H1 (cell line): ENCODE results near the gene IQCC. TPM values are rescaled to one million over a fixed set of nuclear protein-coding genes. Genes with fewer than 3 reads are reported as not detected.

ENCODE experiments used
- ATF2 ChIP-seq: IDR thresholded peaks from 2 replicates; pipeline ENCODE4 v1.6.1; 2012; ENCODE audit warnings: low read length, inconsistent platforms
- BRCA1 ChIP-seq: IDR thresholded peaks from 2 replicates; pipeline ENCODE4 v1.6.1; 2012; ENCODE audit warnings: low read depth, low read length, improper control_type of control experiment
- CBX5 ChIP-seq: fragments of 300-800, 300-1000 bp; sonication (generic); IDR thresholded peaks from 2 replicates; pipeline ENCODE4 v1.7.1; 2016; ENCODE audit warnings: antibody characterized with exemption, low read length, low read depth
- CHD2 ChIP-seq: IDR thresholded peaks from 2 replicates; pipeline ENCODE4 v1.6.1; 2012; ENCODE audit warnings: low read length, improper control_type of control experiment
- E2F6 ChIP-seq: IDR thresholded peaks from 2 replicates; pipeline ENCODE4 v1.6.1; 2012; ENCODE audit warnings: inconsistent platforms
- FOSL1 ChIP-seq: IDR thresholded peaks from 2 replicates; pipeline ENCODE4 v1.6.1; 2011; ENCODE audit warnings: mild to moderate bottlenecking, low read depth, low read length, moderate library complexity; ENCODE audit not compliant: insufficient read depth
- GTF2F1 ChIP-seq: IDR thresholded peaks from 2 replicates; pipeline ENCODE4 v1.6.1; 2012; ENCODE audit warnings: low read depth, low read length, improper control_type of control experiment, borderline replicate concordance
- HDAC2 ChIP-seq, 2 experiments: fragments of 300-600 bp in 1 of 2; sonication (generic) in 1 of 2; IDR thresholded peaks; 2 replicates each; pipeline ENCODE4 v1.6.1; 2011 to 2012; ENCODE audit warnings: low read depth in 2 of 2, low read length in 2 of 2, mild to moderate bottlenecking in 2 of 2, moderate library complexity in 2 of 2, borderline replicate concordance in 1 of 2, inconsistent platforms in 1 of 2
- JUND ChIP-seq: IDR thresholded peaks from 2 replicates; pipeline ENCODE4 v1.6.1; 2011; ENCODE audit warnings: mild to moderate bottlenecking, improper control_type of control experiment, low read length
- KDM1A ChIP-seq: fragments of 200-600, 300-600 bp; sonication (generic); IDR thresholded peaks from 2 replicates; pipeline ENCODE4 v1.7.1; 2016; ENCODE audit warnings: mild to moderate bottlenecking, low read length, borderline replicate concordance
- KDM4A ChIP-seq: IDR thresholded peaks from one replicate; pipeline ENCODE4 v1.7.1; 2012; ENCODE audit warnings: low read depth, mild to moderate bottlenecking, moderate library complexity, low read length, inconsistent platforms; ENCODE audit not compliant: severe bottlenecking
- MAX ChIP-seq: IDR thresholded peaks from 2 replicates; pipeline ENCODE4 v1.6.1; 2012; ENCODE audit warnings: inconsistent platforms
- NRF1 ChIP-seq: IDR thresholded peaks from 2 replicates; pipeline ENCODE4 v1.6.1; 2011; ENCODE audit warnings: mild to moderate bottlenecking, low read depth, low read length, improper control_type of control experiment
- POLR2A ChIP-seq, 2 experiments: IDR thresholded peaks; 1 replicate in 1 of 2; 2 replicates in 1 of 2; pipeline ENCODE4 v1.6.1; 2011; ENCODE audit warnings: low read depth in 2 of 2, low read length in 2 of 2, mild to moderate bottlenecking in 2 of 2; ENCODE audit errors: control extremely low read depth in 1 of 2
- RXRA ChIP-seq: IDR thresholded peaks from 2 replicates; pipeline ENCODE4 v1.6.1; 2011; ENCODE audit warnings: low read depth, mild to moderate bottlenecking, low read length, moderate library complexity; ENCODE audit not compliant: insufficient read depth
- SIRT6 ChIP-seq: IDR thresholded peaks from one replicate; pipeline ENCODE4 v1.7.1; 2012; ENCODE audit warnings: low read length, inconsistent platforms
- SP2 ChIP-seq: IDR thresholded peaks from 2 replicates; pipeline ENCODE4 v1.6.1; 2012; ENCODE audit warnings: mild to moderate bottlenecking, low read length, inconsistent platforms
- SP4 ChIP-seq: IDR thresholded peaks from 2 replicates; pipeline ENCODE4 v1.6.1; 2012; ENCODE audit warnings: low read length, inconsistent platforms
- SUZ12 ChIP-seq: fragments of 200-600 bp; sonication (generic); IDR thresholded peaks from 2 replicates; pipeline ENCODE4 v1.6.1; 2012; ENCODE audit warnings: mild to moderate bottlenecking, inconsistent platforms, low read length, moderate library complexity, mixed read lengths
- TAF7 ChIP-seq: optimal IDR thresholded peaks from 2 replicates; pipeline ENCODE3; 2011; ENCODE audit warnings: low read depth, mild to moderate bottlenecking, inconsistent platforms, low read length, moderate library complexity, borderline replicate concordance
- TBP ChIP-seq: IDR thresholded peaks from 2 replicates; pipeline ENCODE4 v1.6.1; 2011; ENCODE audit warnings: low read depth, low read length, improper control_type of control experiment
- polyA plus RNA-seq, 7 experiments: library from polyadenylated mRNA; depleted of rRNA in 3 of 7; stranded (reverse) in 5 of 7; unstranded in 2 of 7; fragments of >200 nt in 5 of 7; fragments of 200-250 nt in 2 of 7; gene quantifications; 1 replicate in 5 of 7; 2 replicates in 1 of 7; 4 replicates in 1 of 7; pipeline versions ENCODE4 v1.2.1 to v1.2.3, GENCODE V29; 2011 to 2013; ENCODE audit warnings: missing spikeins in 2 of 7, mixed read lengths in 2 of 7
- total RNA-seq: library from RNA; stranded (reverse); fragmentation: NEBNext Ultra II Directional; extraction: Animal tissue kit (Norgen Biotek cat#: 25700); gene quantifications from 2 replicates; pipeline ENCODE4 v1.2.1, GENCODE V29; 2021

IQCC gene
- total and polyA plus RNA-seq, 2 of the 8 experiments (the other 6 are each of a cell fraction or from before 2014, with no cell fraction given), result 2.5 to 4.2 TPM

GRCh38 chr1:32247983-32248889 is 42.8 kb downstream of the IQCC start (continued):
- peak; percentile 49; the same call in 1 of the 2 replicates for TF ChIP-seq GTF2F1
- TF ChIP-seq JUND, result 0 out of 2 replicates have a peak, but pooled peaks have one; percentile 47
- TF ChIP-seq TBP, result peak; percentile 51; the same call in 1 of the 2 replicates
- TF ChIP-seq POLR2A (IDR thresholded peaks at IDR 0.05; ENCODE audit: control extremely low read depth in 1 of 2, low read depth in 2 of 2, low read length in 2 of 2), result no peak
- TF ChIP-seq E2F6, result no peak
- TF ChIP-seq SP4, result no peak
- TF ChIP-seq FOSL1, result no peak
- TF ChIP-seq CHD2, result 0 out of 2 replicates have a peak, but pooled peaks have one; percentile 6
- no peak for TF ChIP-seq CBX5
- no peak for TF ChIP-seq ATF2
- TF ChIP-seq RXRA, result no peak
- peak; percentile 97 for TF ChIP-seq KDM1A
- no peak for TF ChIP-seq NRF1
- TF ChIP-seq SP2, result no peak
- no peak for TF ChIP-seq SUZ12
- peak; percentile 71; the same call in 1 of the 2 replicates for TF ChIP-seq MAX
- peak; percentile 28 for TF ChIP-seq KDM4A
- TF ChIP-seq HDAC2 (IDR thresholded peaks at IDR 0.05; ENCODE audit: borderline replicate concordance in 1 of 2, low read depth in 2 of 2, low read length in 2 of 2), result peak in 1 of 2 experiments; percentile 88; a peak in 1 of 4 replicates
- TF ChIP-seq BRCA1, result no peak
- TF ChIP-seq TAF7, result no peak
- TF ChIP-seq SIRT6, result no peak
